Prostate gland (tissue), 2 donors: ENCODE results near the gene NLRP2B. TPM values are rescaled to one million over a fixed set of nuclear protein-coding genes. Genes with fewer than 3 reads are reported as not detected.

Experiments used
- DNase-seq: peaks from one replicate; pipeline ENCODE4 v3.0.0-alpha.2; 2019; ENCODE audit warnings: low spot score
- H3K27ac ChIP-seq, 2 donors: fragments of 200-600 bp; sonication (generic); 2 replicates each; pipeline ENCODE4 v1.5.1; 2017 to 2019
- H3K27me3 ChIP-seq: fragments of 200-600 bp; sonication (generic); replicated peaks from 2 replicates; pipeline ENCODE4 v1.5.1; 2019; ENCODE audit not compliant: insufficient read depth
- H3K36me3 ChIP-seq, 2 donors: fragments of 200-600 bp; sonication (generic); 1 replicate in 1 of 2; 2 replicates in 1 of 2; pipeline versions ENCODE4 v1.5.1 to v1.8.1; 2017 to 2019
- H3K4me1 ChIP-seq: fragments of 200-600 bp; sonication (generic); replicated peaks from 2 replicates; pipeline ENCODE4 v1.5.1; 2019
- H3K4me3 ChIP-seq, 2 donors: fragments of 200-600 bp; sonication (generic); 2 replicates each; pipeline ENCODE4 v1.5.1; 2017 to 2019
- H3K9me3 ChIP-seq: fragments of 200-600 bp; sonication (generic); 2 replicates; pipeline ENCODE4 v1.5.1; 2017
- POLR2A ChIP-seq: fragments of 450-650 bp; IDR thresholded peaks from one replicate; pipeline ENCODE4 v1.6.1; 2016; ENCODE audit warnings: antibody characterized with exemption, mild to moderate bottlenecking
- POLR2AphosphoS5 ChIP-seq: sonication (generic); formaldehyde crosslinking; IDR thresholded peaks from one replicate; pipeline ENCODE4 v1.6.1; 2017; ENCODE audit warnings: antibody characterized with exemption
- WGBS: methylation state at CpG from one replicate; pipeline ENCODE4 v1.1.5; 2018; 5-methylcytosine and 5-hydroxymethylcytosine counted together
- intact Hi-C: fragments of 100-400 bp; cut with DNase I; formaldehyde crosslinking; loops from one replicate; pipeline ENCODE4 v1.14.2; 2022
- total RNA-seq, 2 donors: library from RNA; depleted of rRNA; stranded (reverse); fragments of >200 nt; gene quantifications; one replicate each; pipeline ENCODE4 v1.1.0, GENCODE V29; 2016
- TF ChIP-seq, protein P1 (sequence below), 4 experiments: fragments of 200-600 bp in 2 of 4; fragments of 450-650 bp in 2 of 4; sonication (generic) in 2 of 4; IDR thresholded peaks; 1 replicate in 3 of 4; 2 replicates in 1 of 4; pipeline ENCODE4 v1.5.1; 2016 to 2019; ENCODE audit warnings: antibody characterized with exemption in 4 of 4, mild to moderate bottlenecking in 2 of 4, moderate library complexity in 2 of 4

The NLRP2B gene
- total RNA-seq, 2 donors from 2014 or later, result 0.57 TPM; not detected in 1

GRCh38 chrX:57652705-57653104, 27.4 kb downstream of the NLRP2B start:
- H3K9me3 ChIP-seq, result no peaks in the 10 kb centered on the region
- intact Hi-C loops, result no loop called here
- 95% methylated on average over 1 of the region's 1 CpG for WGBS
- TF ChIP-seq POLR2A, result no peak
- no peak for TF ChIP-seq POLR2AphosphoS5
- TF ChIP-seq, protein P1, sequence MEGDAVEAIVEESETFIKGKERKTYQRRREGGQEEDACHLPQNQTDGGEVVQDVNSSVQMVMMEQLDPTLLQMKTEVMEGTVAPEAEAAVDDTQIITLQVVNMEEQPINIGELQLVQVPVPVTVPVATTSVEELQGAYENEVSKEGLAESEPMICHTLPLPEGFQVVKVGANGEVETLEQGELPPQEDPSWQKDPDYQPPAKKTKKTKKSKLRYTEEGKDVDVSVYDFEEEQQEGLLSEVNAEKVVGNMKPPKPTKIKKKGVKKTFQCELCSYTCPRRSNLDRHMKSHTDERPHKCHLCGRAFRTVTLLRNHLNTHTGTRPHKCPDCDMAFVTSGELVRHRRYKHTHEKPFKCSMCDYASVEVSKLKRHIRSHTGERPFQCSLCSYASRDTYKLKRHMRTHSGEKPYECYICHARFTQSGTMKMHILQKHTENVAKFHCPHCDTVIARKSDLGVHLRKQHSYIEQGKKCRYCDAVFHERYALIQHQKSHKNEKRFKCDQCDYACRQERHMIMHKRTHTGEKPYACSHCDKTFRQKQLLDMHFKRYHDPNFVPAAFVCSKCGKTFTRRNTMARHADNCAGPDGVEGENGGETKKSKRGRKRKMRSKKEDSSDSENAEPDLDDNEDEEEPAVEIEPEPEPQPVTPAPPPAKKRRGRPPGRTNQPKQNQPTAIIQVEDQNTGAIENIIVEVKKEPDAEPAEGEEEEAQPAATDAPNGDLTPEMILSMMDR (IDR thresholded peaks at IDR 0.05), result no peak
- H3K4me3 ChIP-seq, result no peak overlapping the region
- H3K27me3 ChIP-seq, result no peaks in the 10 kb centered on the region
- no peak overlapping the region for H3K27ac ChIP-seq
- H3K4me1 ChIP-seq, result no peaks in the 10 kb centered on the region
- no peak for DNase-seq
- no peaks in the 10 kb centered on the region for H3K36me3 ChIP-seq

- no peak for DNase-seq
- no peaks in the 10 kb centered on the region for H3K27me3 ChIP-seq
- no peaks in the 10 kb centered on the region for H3K4me1 ChIP-seq
- no peak overlapping the region for H3K4me3 ChIP-seq
- no peaks in the 10 kb centered on the region for H3K9me3 ChIP-seq
- no peaks in the 10 kb centered on the region for H3K36me3 ChIP-seq
- TF ChIP-seq POLR2AphosphoS5 (no peak), POLR2A (no peak)
- TF ChIP-seq, protein P1 (IDR thresholded peaks at IDR 0.05), result no peak
- WGBS, result 71% methylated on average over 4 of the region's 4 CpGs
- intact Hi-C loops, result no loop called here
- no peak overlapping the region for H3K27ac ChIP-seq
Observed at GRCh38 chrX:57651169-57651919, 28.7 kb downstream of the NLRP2B start.

DNA sequence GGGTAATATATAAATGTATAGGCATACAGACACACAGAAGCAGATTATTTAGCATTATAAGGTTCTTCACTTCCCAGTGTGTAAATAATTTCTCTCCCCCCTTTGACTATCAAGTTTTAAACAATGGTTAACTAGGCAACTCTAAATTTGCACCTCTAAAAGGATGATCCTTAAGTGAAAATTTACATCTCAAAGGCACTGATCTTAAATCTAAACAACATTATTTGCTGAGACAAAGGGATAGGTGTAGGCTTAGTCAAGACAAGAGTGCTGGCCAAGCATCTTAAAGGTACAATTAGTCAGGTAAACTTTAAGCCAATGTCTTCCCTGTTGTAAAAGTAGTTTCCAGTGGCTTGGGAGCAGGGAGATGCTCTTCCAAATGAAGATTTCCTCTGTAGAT, 33.0 kb downstream of the NLRP2B start:
- Histone ChIP-seq H3K4me3 (no peak overlapping the region), H3K27ac (no peak overlapping the region)
- intact Hi-C loops, result no loop called here

DNA sequence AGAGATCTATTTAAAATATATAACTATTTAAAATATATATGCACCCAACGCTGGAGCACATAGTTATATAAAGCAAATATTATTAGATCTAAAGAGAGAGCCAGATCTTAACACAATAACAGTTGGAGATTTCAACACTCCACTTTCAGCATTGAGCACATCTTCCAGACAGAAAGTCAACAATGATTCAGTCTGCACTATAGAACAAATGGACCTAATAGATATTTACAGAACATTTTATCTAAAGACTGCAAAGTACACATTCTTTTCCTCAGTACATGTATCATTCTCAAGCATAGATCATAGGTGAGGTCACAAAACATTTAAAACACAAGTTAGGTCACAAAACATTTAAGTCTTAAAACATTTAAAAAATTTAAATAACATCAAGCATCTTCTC, 36.4 kb downstream of the NLRP2B start:
- 56% methylated on average over 1 of the region's 1 CpG for WGBS
- TF ChIP-seq POLR2AphosphoS5 (no peak), POLR2A (no peak)
- TF ChIP-seq, protein P1 (IDR thresholded peaks at IDR 0.05), result no peak
- H3K9me3 ChIP-seq, result no peaks in the 10 kb centered on the region
- no peaks in the 10 kb centered on the region for H3K4me1 ChIP-seq
- H3K36me3 ChIP-seq, result no peaks in the 10 kb centered on the region
- H3K27ac ChIP-seq, result no peak overlapping the region
- no peaks in the 10 kb centered on the region for H3K27me3 ChIP-seq
- H3K4me3 ChIP-seq, result no peak overlapping the region
- DNase-seq, result no peak
- intact Hi-C loops, result no loop called here

More for the DNA sequence above, 33.0 kb downstream of the NLRP2B start:
- no peak for DNase-seq
- TF ChIP-seq POLR2AphosphoS5, result no peak
- TF ChIP-seq POLR2A, result no peak
- TF ChIP-seq, protein P1 (IDR thresholded peaks at IDR 0.05), result no peak
- Histone ChIP-seq H3K9me3 (no peaks in the 10 kb centered on the region), H3K4me1 (no peaks in the 10 kb centered on the region), H3K27me3 (no peaks in the 10 kb centered on the region), H3K36me3 (no peaks in the 10 kb centered on the region)

DNA sequence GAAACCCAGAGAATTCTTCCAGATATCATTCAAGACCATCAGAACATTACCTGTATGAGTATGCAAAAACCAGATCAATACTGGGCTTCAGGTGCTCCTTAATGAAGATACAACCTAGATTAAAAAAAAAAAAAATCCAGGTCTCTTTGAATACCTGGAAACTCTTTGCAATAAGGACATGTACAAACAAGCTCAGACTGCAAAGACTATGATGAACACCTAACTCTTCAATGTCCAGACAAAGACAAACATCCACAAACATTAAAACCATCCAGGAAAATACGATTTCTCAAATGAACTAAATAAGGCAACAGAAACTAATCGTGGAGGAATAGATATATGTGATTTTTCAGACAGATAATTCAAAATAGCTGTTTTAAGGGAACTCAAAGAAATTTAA, 38.7 kb downstream of the NLRP2B start:
- no peaks in the 10 kb centered on the region for H3K4me1 ChIP-seq
- H3K27ac ChIP-seq, result no peak overlapping the region
- no peaks in the 10 kb centered on the region for H3K27me3 ChIP-seq
- H3K36me3 ChIP-seq, result no peaks in the 10 kb centered on the region
- DNase-seq, result no peak
- no peak overlapping the region for H3K4me3 ChIP-seq
- 55% methylated on average over 2 of the region's 2 CpGs for WGBS
- no peak for TF ChIP-seq POLR2A
- TF ChIP-seq, protein P1 (IDR thresholded peaks at IDR 0.05), result no peak
- no peak for TF ChIP-seq POLR2AphosphoS5
- no peaks in the 10 kb centered on the region for H3K9me3 ChIP-seq
- intact Hi-C loops, result no loop called here
